Caco-2 (cell line): ENCODE measurements around the gene DLEC1. TPM values are rescaled to one million over a fixed set of nuclear protein-coding genes. Genes with fewer than 3 reads are reported as not detected.

Experiments used
- BruUV-seq: library from RNA; stranded (reverse); fragments of 400-500 nt; replicated peaks from 2 replicates; lab custom pipeline; 2021; lab: Mats Ljungman, UMichigan
- CTCF ChIA-PET: fragments of 300-600 bp; sonication (Branson Sonifier 250); formaldehyde crosslinking; loops from one replicate; lab custom pipeline; 2022; ENCODE audit warnings: antibody characterized with exemption; lab: Charles Lee
- POLR2A ChIA-PET: fragments of 300-600 bp; sonication (Branson Sonifier 250); formaldehyde crosslinking; loops from one replicate; lab custom pipeline; 2022; ENCODE audit warnings: antibody characterized with exemption; lab: Charles Lee
- DNase-seq, 2 experiments: peaks; one replicate each; pipeline versions ENCODE4 v3.0.0 to v3.0.0-alpha.2; 2020 to 2022
- H3K27me3 ChIP-seq: replicated peaks from 2 replicates; pipeline ENCODE4 v1.6.0; 2011; ENCODE audit warnings: low read length; ENCODE audit not compliant: control insufficient read depth, insufficient read depth
- H3K36me3 ChIP-seq: 2 replicates; pipeline ENCODE4 v1.5.1; 2011; ENCODE audit warnings: low read length; ENCODE audit not compliant: control insufficient read depth, insufficient read depth
- H3K4me1 ChIP-seq: fragments of 250-450 bp; sonication (Bioruptor Pico); 2 replicates; pipeline ENCODE4 v1.5.1; 2020; ENCODE audit warnings: mild to moderate bottlenecking
- H3K4me3 ChIP-seq: 2 replicates; pipeline ENCODE4 v1.5.1; 2011; ENCODE audit warnings: low read depth, mild to moderate bottlenecking, control low read depth, low read length
- H3K9me3 ChIP-seq: fragments of 250-450 bp; sonication (Bioruptor Pico); 2 replicates; pipeline ENCODE4 v1.5.1; 2020; ENCODE audit warnings: mild to moderate bottlenecking, moderate library complexity
- H3K27ac Mint-ChIP-seq: one replicate; pipeline ENCODE4 v1.8.0; 2022; ENCODE audit warnings: mixed read lengths; ENCODE audit not compliant: unreplicated experiment
- H3K27me3 Mint-ChIP-seq: one replicate; pipeline ENCODE4 v1.8.0; 2022; ENCODE audit warnings: mixed read lengths; ENCODE audit not compliant: insufficient read depth, unreplicated experiment
- H3K36me3 Mint-ChIP-seq: one replicate; pipeline ENCODE4 v1.8.0; 2022; ENCODE audit warnings: mild to moderate bottlenecking, mixed read lengths; ENCODE audit not compliant: insufficient read depth, unreplicated experiment
- H3K4me1 Mint-ChIP-seq: one replicate; pipeline ENCODE4 v1.8.0; 2022; ENCODE audit warnings: low read depth, mixed read lengths; ENCODE audit not compliant: unreplicated experiment
- H3K4me3 Mint-ChIP-seq: one replicate; pipeline ENCODE4 v1.8.0; 2022; ENCODE audit warnings: mild to moderate bottlenecking, moderate library complexity, mixed read lengths; ENCODE audit not compliant: unreplicated experiment
- H3K9me3 Mint-ChIP-seq: one replicate; pipeline ENCODE4 v1.8.0; 2022; ENCODE audit warnings: mixed read lengths; ENCODE audit not compliant: unreplicated experiment
- CTCF ChIP-seq, 2 experiments: fragments of 200-600 bp in 1 of 2; IDR thresholded peaks; 1 replicate in 1 of 2; 2 replicates in 1 of 2; pipeline versions ENCODE4 v1.5.1 to v1.8.0; 2011 to 2022; ENCODE audit warnings: antibody characterized with exemption in 1 of 2, control low read depth in 1 of 2, inconsistent platforms in 1 of 2, low read depth in 1 of 2, low read length in 1 of 2, mild to moderate bottlenecking in 1 of 2, moderate library complexity in 1 of 2; ENCODE audit not compliant: insufficient read depth in 1 of 2, severe bottlenecking in 1 of 2, unreplicated experiment in 1 of 2
- intact Hi-C: fragments of 100-400 bp; cut with micrococcal nuclease; formaldehyde crosslinking; loops from one replicate; pipeline ENCODE4 v1.10.0; 2022; ENCODE audit not compliant: unreplicated experiment
- total RNA-seq: library from RNA; stranded (reverse); gene quantifications from 2 replicates; pipeline ENCODE4 v1.2.3, GENCODE V29; 2022

Gene DLEC1
- total RNA-seq, 1 experiment from 2014 or later, result 0.11 TPM

- BruUV-seq, result no TSS peak
- H3K4me1 Mint-ChIP-seq, result no peaks in the 10 kb centered on the region
- H3K27ac Mint-ChIP-seq, result no peak overlapping the region
- no peak overlapping the region for H3K4me3 ChIP-seq
- no peak for TF ChIP-seq CTCF (IDR thresholded peaks at IDR 0.05; ENCODE audit: insufficient read depth in 1 of 2, low read depth in 1 of 2, low read length in 1 of 2, severe bottlenecking in 1 of 2, unreplicated experiment in 1 of 2)
- H3K4me3 Mint-ChIP-seq, result no peak overlapping the region
- no peaks in the 10 kb centered on the region for H3K27me3 ChIP-seq
- no peak for DNase-seq
- H3K9me3 Mint-ChIP-seq, result no peaks in the 10 kb centered on the region
- peaks cover 7% of the 10 kb centered on the region for H3K36me3 Mint-ChIP-seq
- H3K9me3 ChIP-seq, result no peaks in the 10 kb centered on the region
- peaks cover 5% of the 10 kb centered on the region for H3K36me3 ChIP-seq
- no peaks in the 10 kb centered on the region for H3K27me3 Mint-ChIP-seq
- peaks cover 7% of the 10 kb centered on the region for H3K4me1 ChIP-seq
- intact Hi-C loops, result no loop called here
- CTCF ChIA-PET, result no interaction called here
- POLR2A ChIA-PET, result interaction anchor here (0.6 kb wide), 1 partner anchor 45 kb away, joined by 3 read pairs; no protein-coding TSS in a partner anchor
These were observed 29.0 kb upstream of the DLEC1 start for GRCh38 chr3:38009807-38010591.

GRCh38 chr3:38011111-38011510, 27.9 kb upstream of the DLEC1 start:
- TF ChIP-seq CTCF (IDR thresholded peaks at IDR 0.05; ENCODE audit: insufficient read depth in 1 of 2, low read depth in 1 of 2, low read length in 1 of 2, severe bottlenecking in 1 of 2, unreplicated experiment in 1 of 2), result no peak
- Histone ChIP-seq H3K9me3 (no peaks in the 10 kb centered on the region), H3K4me3 (no peak overlapping the region), H3K27me3 (no peaks in the 10 kb centered on the region), H3K36me3 (peaks cover 4% of the 10 kb centered on the region), H3K4me1 (peaks cover 7% of the 10 kb centered on the region; the same call in 1 of the 2 replicates)
- peaks cover 7% of the 10 kb centered on the region for H3K36me3 Mint-ChIP-seq
- H3K27me3 Mint-ChIP-seq, result no peaks in the 10 kb centered on the region
- H3K4me3 Mint-ChIP-seq, result no peak overlapping the region
- CTCF ChIA-PET, result interaction anchor here (0.7 to 1.0 kb wide), 2 partner anchors 31 to 37 kb away, joined by 3 to 4 read pairs; no protein-coding TSS in a partner anchor
- intact Hi-C loops, result no loop called here
- no peaks in the 10 kb centered on the region for H3K4me1 Mint-ChIP-seq
- no TSS peak for BruUV-seq
- no peaks in the 10 kb centered on the region for H3K9me3 Mint-ChIP-seq
- no peak for DNase-seq
- POLR2A ChIA-PET, result no interaction called here
- no peak overlapping the region for H3K27ac Mint-ChIP-seq

- no peak for DNase-seq
These were observed 23.5 kb upstream of the DLEC1 start for GRCh38 chr3:38015485-38015884.

More at GRCh38 chr3:38015485-38015884, 23.5 kb upstream of the DLEC1 start:
- Histone ChIP-seq H3K36me3 (peaks cover 5% of the 10 kb centered on the region), H3K4me3 (no peak overlapping the region), H3K4me1 (peaks cover 7% of the 10 kb centered on the region; the same call in 1 of the 2 replicates), H3K27me3 (no peaks in the 10 kb centered on the region), H3K9me3 (no peaks in the 10 kb centered on the region)
- Mint-ChIP-seq H3K9me3 (no peaks in the 10 kb centered on the region), H3K4me3 (no peak overlapping the region), H3K4me1 (no peaks in the 10 kb centered on the region), H3K27me3 (no peaks in the 10 kb centered on the region), H3K36me3 (no peaks in the 10 kb centered on the region), H3K27ac (no peak overlapping the region)
- intact Hi-C loops, result no loop called here
- BruUV-seq, result no TSS peak
- ChIA-PET POLR2A (no interaction called here), CTCF (no interaction called here)
- TF ChIP-seq CTCF (IDR thresholded peaks at IDR 0.05; ENCODE audit: insufficient read depth in 1 of 2, low read depth in 1 of 2, low read length in 1 of 2, severe bottlenecking in 1 of 2, unreplicated experiment in 1 of 2), result no peak
